ENCODE measurements around the gene TAF7. TPM values are rescaled to one million over a fixed set of nuclear protein-coding genes. Genes with fewer than 3 reads are reported as not detected.

TAF7 gene
- total RNA-seq, 1 donor from 2014 or later, result 65.0 TPM

DNA sequence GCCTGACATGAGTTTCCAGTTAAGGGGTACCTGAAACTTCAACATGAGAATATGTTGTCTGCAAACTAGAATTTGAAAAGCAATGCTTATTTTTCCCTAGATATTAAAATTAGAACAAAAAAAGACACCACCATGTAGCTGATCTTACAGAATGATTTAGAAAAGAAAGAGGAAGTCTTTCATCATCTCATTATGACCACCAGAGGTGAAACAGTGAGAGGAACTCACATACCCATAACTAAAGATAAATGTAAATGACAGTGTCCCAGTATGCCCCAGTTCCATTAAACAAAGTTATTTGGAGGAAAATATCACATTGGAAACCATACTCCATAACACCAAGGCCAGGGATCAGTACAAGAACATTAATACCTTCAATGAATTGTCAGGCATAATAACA is 6.9 kb downstream of the TAF7 start:
- Histone ChIP-seq H3K36me3 (no peaks in the 10 kb centered on the region), H3K27ac (no peak overlapping the region), H3K4me3 (no peak overlapping the region), H3K4me1 (no peaks in the 10 kb centered on the region), H3K9me3 (peaks cover 97% of the 10 kb centered on the region), H3K27me3 (ENCODE audit: low read depth) (no peaks in the 10 kb centered on the region)
- TF ChIP-seq, protein P1, sequence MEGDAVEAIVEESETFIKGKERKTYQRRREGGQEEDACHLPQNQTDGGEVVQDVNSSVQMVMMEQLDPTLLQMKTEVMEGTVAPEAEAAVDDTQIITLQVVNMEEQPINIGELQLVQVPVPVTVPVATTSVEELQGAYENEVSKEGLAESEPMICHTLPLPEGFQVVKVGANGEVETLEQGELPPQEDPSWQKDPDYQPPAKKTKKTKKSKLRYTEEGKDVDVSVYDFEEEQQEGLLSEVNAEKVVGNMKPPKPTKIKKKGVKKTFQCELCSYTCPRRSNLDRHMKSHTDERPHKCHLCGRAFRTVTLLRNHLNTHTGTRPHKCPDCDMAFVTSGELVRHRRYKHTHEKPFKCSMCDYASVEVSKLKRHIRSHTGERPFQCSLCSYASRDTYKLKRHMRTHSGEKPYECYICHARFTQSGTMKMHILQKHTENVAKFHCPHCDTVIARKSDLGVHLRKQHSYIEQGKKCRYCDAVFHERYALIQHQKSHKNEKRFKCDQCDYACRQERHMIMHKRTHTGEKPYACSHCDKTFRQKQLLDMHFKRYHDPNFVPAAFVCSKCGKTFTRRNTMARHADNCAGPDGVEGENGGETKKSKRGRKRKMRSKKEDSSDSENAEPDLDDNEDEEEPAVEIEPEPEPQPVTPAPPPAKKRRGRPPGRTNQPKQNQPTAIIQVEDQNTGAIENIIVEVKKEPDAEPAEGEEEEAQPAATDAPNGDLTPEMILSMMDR (IDR thresholded peaks at IDR 0.05), result no peak
- ATAC-seq (no peak), DNase-seq (no peak)
- intact Hi-C loops (cut with DNase I), result no loop called here

DNA sequence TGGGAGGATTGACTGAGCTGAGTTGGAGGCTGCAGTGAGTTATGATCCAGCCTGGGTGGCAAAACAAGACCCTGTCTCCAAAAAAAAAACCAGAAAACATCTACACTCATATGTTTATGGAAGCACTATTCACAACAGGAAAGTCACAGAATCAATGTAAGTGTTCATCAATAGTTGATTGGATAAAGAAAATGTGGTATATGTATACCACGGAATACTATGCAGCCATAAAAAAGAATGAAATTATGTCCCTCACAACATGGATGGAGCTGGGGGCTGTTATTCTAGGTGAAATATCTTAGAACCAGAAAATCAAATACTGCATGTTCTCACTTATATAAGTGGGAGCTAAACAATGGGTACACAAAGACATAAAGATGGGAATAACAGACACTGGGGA is 14.0 kb downstream of the TAF7 start:
- Histone ChIP-seq H3K27ac (no peak overlapping the region), H3K27me3 (ENCODE audit: low read depth) (no peaks in the 10 kb centered on the region), H3K4me3 (no peak overlapping the region), H3K36me3 (no peaks in the 10 kb centered on the region), H3K4me1 (no peaks in the 10 kb centered on the region), H3K9me3 (peaks cover 97% of the 10 kb centered on the region)
- TF ChIP-seq, protein P1 (IDR thresholded peaks at IDR 0.05), result no peak
- intact Hi-C loops (cut with DNase I), result no loop called here
- no peak for ATAC-seq
- DNase-seq, result no peak

DNA sequence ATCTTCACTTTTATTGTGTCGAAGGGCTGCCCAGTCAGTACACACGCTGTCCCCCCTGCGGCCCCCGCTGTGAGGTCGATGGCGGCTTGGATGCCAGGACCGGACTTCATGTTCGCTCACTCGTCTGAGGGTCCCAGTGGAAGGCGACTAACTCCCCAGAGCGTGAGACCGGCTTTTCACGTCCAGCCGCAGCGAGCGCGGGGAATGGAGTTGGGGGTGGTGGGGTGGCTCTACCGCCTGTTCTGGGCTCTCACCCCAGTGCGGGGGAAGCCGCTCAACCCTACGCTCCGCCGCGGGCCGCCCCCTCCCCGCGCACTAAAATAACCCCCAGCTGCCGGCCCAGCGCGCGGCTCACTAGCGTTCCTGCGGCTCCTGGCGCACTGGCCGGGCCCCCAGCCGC is 16.8 kb downstream of the TAF7 start, which contains the start of gene SLC25A2:
Gene SLC25A2 (minus strand): TSS at position 294 of the 400 bp plus-strand sequence. CDS start 184 bp downstream, at position 110.
- DNase-seq, result no peak
- ATAC-seq, result peak in 1 of 2 donors; percentile 21
- H3K27me3 ChIP-seq (ENCODE audit: low read depth), result no peaks in the 10 kb centered on the region
- no peaks in the 10 kb centered on the region for H3K36me3 ChIP-seq
- TF ChIP-seq, protein P1 (IDR thresholded peaks at IDR 0.05), result no peak
- intact Hi-C loops (cut with DNase I), result no loop called here
- H3K9me3 ChIP-seq, result peaks cover 100% of the 10 kb centered on the region
- H3K27ac ChIP-seq, result no peak within 1 kb of the TSS
- H3K4me1 ChIP-seq, result no peaks in the 10 kb centered on the region
- H3K4me3 ChIP-seq, result no peak within 1 kb of the TSS

DNA sequence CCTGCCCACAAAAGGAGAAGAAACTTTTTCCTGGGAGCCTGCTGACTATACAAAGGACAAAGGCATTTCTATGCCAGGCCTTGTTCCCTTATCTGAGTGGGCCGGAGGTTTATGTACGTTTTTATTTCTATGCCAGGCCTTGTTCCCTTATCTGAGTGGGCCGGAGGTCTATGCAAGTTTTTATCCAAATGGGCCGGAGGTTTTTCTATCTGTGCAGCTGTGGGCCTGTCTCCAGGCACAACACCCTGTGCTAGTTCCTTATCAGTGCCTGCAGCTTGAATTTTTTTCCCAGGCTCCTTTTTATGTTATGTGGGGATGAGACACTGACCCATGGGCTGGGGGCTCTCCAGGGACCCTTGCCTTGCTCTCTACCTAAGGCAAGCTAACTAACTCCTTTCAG is 22.2 kb downstream of the TAF7 start:
- ATAC-seq (no peak), DNase-seq (no peak)
- no peaks in the 10 kb centered on the region for H3K36me3 ChIP-seq
- H3K27ac ChIP-seq, result no peak overlapping the region
- peaks cover 96% of the 10 kb centered on the region for H3K9me3 ChIP-seq
- no peaks in the 10 kb centered on the region for H3K4me1 ChIP-seq
- intact Hi-C loops (cut with DNase I), result no loop called here
- H3K27me3 ChIP-seq (ENCODE audit: low read depth), result no peaks in the 10 kb centered on the region
- no peak overlapping the region for H3K4me3 ChIP-seq
- TF ChIP-seq, protein P1 (IDR thresholded peaks at IDR 0.05), result no peak

DNA sequence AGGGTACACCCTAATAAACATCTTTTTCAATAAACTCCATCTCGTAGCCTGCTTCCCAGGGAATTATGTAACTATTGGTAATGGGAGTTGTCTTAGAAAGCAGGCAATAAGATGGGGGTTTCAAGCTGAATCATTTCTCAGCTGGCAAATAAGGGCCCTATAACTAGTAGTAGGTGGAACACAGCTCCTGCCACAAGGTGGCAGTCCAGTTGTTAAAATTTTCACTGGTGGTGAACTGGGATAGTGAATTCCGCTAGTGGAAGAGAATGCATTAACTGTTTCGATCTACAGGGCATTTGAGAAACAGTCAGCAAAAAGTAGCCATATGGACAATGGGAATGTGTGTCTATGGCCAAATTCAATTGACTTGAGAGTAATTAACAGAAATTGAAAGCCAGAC is 47.7 kb downstream of the TAF7 start:
- no peak for DNase-seq
- TF ChIP-seq, protein P1 (IDR thresholded peaks at IDR 0.05), result no peak
- H3K27ac ChIP-seq, result no peak overlapping the region
- H3K27me3 ChIP-seq (ENCODE audit: low read depth), result no peaks in the 10 kb centered on the region
- intact Hi-C loops (cut with DNase I), result no loop called here
- no peaks in the 10 kb centered on the region for H3K36me3 ChIP-seq
- H3K4me1 ChIP-seq, result no peaks in the 10 kb centered on the region
- no peak for ATAC-seq
- peaks cover 98% of the 10 kb centered on the region for H3K9me3 ChIP-seq
- no peak overlapping the region for H3K4me3 ChIP-seq

DNA sequence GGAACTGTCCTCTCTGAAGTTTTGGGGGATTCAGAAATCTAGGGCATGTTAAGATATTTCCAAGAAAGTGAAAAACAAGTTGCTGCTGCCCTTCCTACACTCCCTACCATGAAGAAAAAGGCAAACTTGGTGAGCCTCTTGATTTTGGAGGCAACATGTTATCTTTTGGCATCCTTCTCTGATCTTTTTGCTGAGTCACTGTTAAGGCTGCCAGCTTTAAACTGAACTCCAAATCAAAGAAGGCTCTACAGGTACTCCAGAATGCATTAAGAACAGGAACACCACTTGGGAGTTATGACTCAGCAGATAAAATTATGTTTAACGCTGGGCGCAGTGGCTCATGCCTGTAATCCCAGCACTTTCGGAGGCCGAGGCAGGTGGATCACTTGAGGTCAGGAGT is 51.4 kb downstream of the TAF7 start:
- Histone ChIP-seq H3K4me3 (no peak overlapping the region), H3K27me3 (ENCODE audit: low read depth) (no peaks in the 10 kb centered on the region), H3K27ac (no peak overlapping the region), H3K4me1 (no peaks in the 10 kb centered on the region), H3K9me3 (peaks cover 100% of the 10 kb centered on the region), H3K36me3 (no peaks in the 10 kb centered on the region)
- TF ChIP-seq, protein P1 (IDR thresholded peaks at IDR 0.05), result no peak
- intact Hi-C loops (cut with DNase I), result no loop called here
- DNase-seq (no peak), ATAC-seq (no peak)

Data from lower lobe of right lung (tissue), 2 donors.